Colonic mucosa (tissue), 4 donors: ENCODE results near the gene CYFIP2. TPM values are rescaled to one million over a fixed set of nuclear protein-coding genes. Genes with fewer than 3 reads are reported as not detected.

ENCODE experiments used
- DNase-seq: peaks from one replicate; pipeline ENCODE4 v3.0.0-alpha.2; 2020
- H3K27ac ChIP-seq: fragments of 200-600 bp; one replicate; pipeline ENCODE4 v1.8.0; 2021
- H3K27me3 ChIP-seq: fragments of 200-600 bp; one replicate; pipeline ENCODE4 v1.8.0; 2021
- H3K36me3 ChIP-seq: fragments of 200-600 bp; one replicate; pipeline ENCODE4 v1.8.0; 2021
- H3K4me1 ChIP-seq: fragments of 200-600 bp; one replicate; pipeline ENCODE4 v1.8.0; 2021; ENCODE audit warnings: mild to moderate bottlenecking
- H3K4me3 ChIP-seq: fragments of 200-600 bp; one replicate; pipeline ENCODE4 v1.8.0; 2021
- H3K9ac ChIP-seq, 2 donors: one replicate each; pipeline ENCODE4 v1.7.0; 2013; ENCODE audit warnings: control low read depth in 2 of 2, low read depth in 2 of 2, low read length in 2 of 2
- H3K9me3 ChIP-seq: fragments of 200-600 bp; one replicate; pipeline ENCODE4 v1.8.0; 2021
- CTCF ChIP-seq: fragments of 200-600 bp; IDR thresholded peaks from one replicate; pipeline ENCODE4 v1.8.0; 2022; ENCODE audit warnings: antibody characterized with exemption, mild to moderate bottlenecking
- intact Hi-C: fragments of 100-400 bp; cut with DNase I; formaldehyde crosslinking; loops from one replicate; pipeline ENCODE4 v1.14.1; 2022
- total RNA-seq, 2 donors: library from RNA; stranded (reverse); fragmentation: NEBNext Ultra II Directional in 1 of 2; extraction: Animal tissue kit (Norgen Biotek cat#: 25700) in 1 of 2; gene quantifications; one replicate each; pipeline ENCODE4 v1.2.1, GENCODE V29; 2021
- donor health status: healthy.
- donor health status: DM: no; HTN: no; CAD: no.
- donor health status: DM: no; HTN: no; CAD: no.

Gene CYFIP2
- total RNA-seq, 2 donors from 2014 or later = 22.4 to 26.1 TPM

DNA sequence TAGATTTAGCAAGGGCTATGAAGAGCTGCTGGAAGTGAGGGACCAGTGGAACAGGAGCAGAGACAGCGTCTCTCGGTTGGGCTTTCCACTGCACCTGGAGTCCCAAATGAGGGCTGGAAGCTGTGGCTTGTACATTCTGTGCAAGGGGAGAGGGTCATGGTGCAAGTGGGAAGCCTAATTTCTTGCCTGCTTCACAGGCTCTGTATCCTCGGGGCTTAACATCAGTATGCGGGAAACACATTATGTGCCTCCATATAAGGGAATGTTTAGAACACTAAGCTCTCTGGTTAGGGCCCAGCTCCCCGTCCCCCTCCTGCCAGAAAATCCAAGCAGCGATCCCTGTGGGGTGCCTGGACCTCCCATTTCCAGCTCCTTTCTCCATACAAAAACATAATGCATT is 105.0 kb downstream of the CYFIP2 start:
- Histone ChIP-seq H3K9ac (no peak overlapping the region), H3K36me3 (no peaks in the 10 kb centered on the region), H3K4me1 (no peaks in the 10 kb centered on the region), H3K4me3 (no peak overlapping the region), H3K27ac (peak overlapping the region; percentile 23), H3K9me3 (no peaks in the 10 kb centered on the region), H3K27me3 (no peaks in the 10 kb centered on the region)
- intact Hi-C loops = no loop called here
- no peak for TF ChIP-seq CTCF
- DNase-seq = no peak

GRCh38 chr5:157371655-157372471 is 105.9 kb downstream of the CYFIP2 start:
- no peaks in the 10 kb centered on the region for H3K27me3 ChIP-seq
- no peak for TF ChIP-seq CTCF
- no peaks in the 10 kb centered on the region for H3K9me3 ChIP-seq
- no peaks in the 10 kb centered on the region for H3K36me3 ChIP-seq
- intact Hi-C loops = no loop called here
- H3K4me1 ChIP-seq = no peaks in the 10 kb centered on the region
- no peak overlapping the region for H3K9ac ChIP-seq
- no peak for DNase-seq
- H3K4me3 ChIP-seq = no peak overlapping the region
- H3K27ac ChIP-seq = no peak overlapping the region

DNA sequence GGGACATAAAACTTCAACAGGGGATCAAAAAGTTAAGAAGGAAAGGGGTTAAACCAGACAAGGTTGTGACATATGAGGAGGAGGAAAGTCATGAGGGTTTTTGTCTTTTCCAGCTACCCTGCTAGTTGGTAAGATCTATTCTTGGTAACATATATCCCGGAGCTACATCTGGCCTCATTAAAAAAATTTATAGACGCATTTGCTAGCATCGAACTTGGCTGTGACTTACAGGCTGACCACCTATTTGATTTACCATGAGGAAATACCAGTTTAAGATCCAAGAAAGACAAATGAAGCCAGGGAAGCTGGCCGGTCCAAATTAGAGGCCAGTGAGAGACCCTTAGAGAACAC is 106.5 kb downstream of the CYFIP2 start:
- DNase-seq = no peak
- Histone ChIP-seq H3K4me3 (no peak overlapping the region), H3K27me3 (no peaks in the 10 kb centered on the region), H3K27ac (no peak overlapping the region), H3K4me1 (no peaks in the 10 kb centered on the region), H3K36me3 (no peaks in the 10 kb centered on the region), H3K9ac (no peak overlapping the region), H3K9me3 (no peaks in the 10 kb centered on the region)
- TF ChIP-seq CTCF = no peak
- intact Hi-C loops = no loop called here

- Histone ChIP-seq H3K27ac (no peak overlapping the region), H3K4me1 (no peaks in the 10 kb centered on the region), H3K9me3 (no peaks in the 10 kb centered on the region), H3K36me3 (no peaks in the 10 kb centered on the region), H3K27me3 (no peaks in the 10 kb centered on the region), H3K4me3 (no peak overlapping the region), H3K9ac (no peak overlapping the region)
- intact Hi-C loops = no loop called here
- TF ChIP-seq CTCF = no peak
- DNase-seq = no peak
Observed at GRCh38 chr5:157378509-157378908, 112.6 kb downstream of the CYFIP2 start.

DNA sequence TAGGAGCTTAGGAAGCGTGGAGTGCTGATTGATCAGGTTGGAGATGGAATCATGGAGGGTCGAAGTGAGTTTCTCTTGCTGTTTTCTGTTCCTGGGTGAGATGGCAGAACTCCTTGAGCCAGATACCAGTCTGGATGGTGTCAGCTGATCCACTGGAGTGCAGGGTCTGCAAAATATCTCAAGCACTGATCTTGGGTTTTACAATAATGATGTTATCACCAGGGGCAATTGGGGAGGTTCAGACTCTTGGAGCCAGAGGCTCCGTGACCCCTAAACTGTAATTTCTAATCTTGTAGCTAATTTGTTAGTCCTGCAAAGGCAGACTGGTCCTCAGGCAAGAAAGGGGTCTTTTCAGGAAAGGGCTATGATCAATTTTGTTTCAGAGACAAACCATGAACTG is 114.1 kb downstream of the CYFIP2 start:
- H3K9me3 ChIP-seq = no peaks in the 10 kb centered on the region
- no peaks in the 10 kb centered on the region for H3K4me1 ChIP-seq
- intact Hi-C loops = no loop called here
- H3K27ac ChIP-seq = no peak overlapping the region
- TF ChIP-seq CTCF = no peak
- H3K9ac ChIP-seq = no peak overlapping the region
- no peaks in the 10 kb centered on the region for H3K36me3 ChIP-seq
- no peaks in the 10 kb centered on the region for H3K27me3 ChIP-seq
- no peak overlapping the region for H3K4me3 ChIP-seq
- DNase-seq = no peak
